HG02870 (cell line): ENCODE data around the gene COL26A1.

ENCODE experiments used
- ATAC-seq: cut with Tn5 transposase; IDR thresholded peaks from one replicate; pipeline ENCODE4 v1.9.1; 2021; ENCODE audit warnings: mild to moderate bottlenecking, moderate library complexity; ENCODE audit not compliant: unreplicated experiment

Gene COL26A1

DNA sequence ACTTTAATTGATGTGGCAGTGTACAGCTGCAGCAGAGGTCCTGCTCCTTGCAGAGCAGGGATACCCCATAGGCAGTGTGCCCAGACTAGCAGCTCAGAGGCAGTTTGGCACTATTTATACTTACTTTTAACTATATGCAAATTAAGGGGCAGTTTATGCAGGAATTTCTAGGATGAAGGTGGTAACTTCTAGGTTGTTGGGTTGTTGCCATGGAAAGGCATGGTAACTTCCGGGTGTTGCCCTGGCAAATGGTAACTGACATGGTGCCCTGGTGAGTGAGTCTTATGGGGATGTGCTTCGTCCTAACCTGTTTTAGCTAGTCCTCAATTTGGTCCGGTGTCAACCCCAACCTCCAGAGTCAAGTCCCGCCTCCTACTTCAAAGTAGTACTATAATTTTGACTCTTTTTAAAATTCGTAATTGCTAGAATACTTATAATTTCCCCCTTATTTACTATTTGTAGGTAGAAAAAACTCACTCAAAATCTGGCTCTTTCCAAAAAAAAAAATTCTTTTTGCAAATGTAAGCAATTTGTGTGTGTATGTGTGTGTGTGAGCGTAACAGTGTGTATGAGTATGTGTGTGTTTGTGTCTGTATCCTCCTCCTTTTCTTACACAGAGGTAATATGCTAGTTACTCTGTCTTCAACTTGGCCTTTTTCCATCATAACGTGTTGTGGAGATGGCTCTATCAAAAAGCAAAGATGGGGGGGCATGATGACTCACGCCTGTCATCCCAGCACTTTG is 5.9 kb downstream of the COL26A1 start:
- no peak for ATAC-seq

- ATAC-seq, result no peak
These were observed 8.2 kb downstream of the COL26A1 start for GRCh38 chr7:101370836-101371235.

DNA sequence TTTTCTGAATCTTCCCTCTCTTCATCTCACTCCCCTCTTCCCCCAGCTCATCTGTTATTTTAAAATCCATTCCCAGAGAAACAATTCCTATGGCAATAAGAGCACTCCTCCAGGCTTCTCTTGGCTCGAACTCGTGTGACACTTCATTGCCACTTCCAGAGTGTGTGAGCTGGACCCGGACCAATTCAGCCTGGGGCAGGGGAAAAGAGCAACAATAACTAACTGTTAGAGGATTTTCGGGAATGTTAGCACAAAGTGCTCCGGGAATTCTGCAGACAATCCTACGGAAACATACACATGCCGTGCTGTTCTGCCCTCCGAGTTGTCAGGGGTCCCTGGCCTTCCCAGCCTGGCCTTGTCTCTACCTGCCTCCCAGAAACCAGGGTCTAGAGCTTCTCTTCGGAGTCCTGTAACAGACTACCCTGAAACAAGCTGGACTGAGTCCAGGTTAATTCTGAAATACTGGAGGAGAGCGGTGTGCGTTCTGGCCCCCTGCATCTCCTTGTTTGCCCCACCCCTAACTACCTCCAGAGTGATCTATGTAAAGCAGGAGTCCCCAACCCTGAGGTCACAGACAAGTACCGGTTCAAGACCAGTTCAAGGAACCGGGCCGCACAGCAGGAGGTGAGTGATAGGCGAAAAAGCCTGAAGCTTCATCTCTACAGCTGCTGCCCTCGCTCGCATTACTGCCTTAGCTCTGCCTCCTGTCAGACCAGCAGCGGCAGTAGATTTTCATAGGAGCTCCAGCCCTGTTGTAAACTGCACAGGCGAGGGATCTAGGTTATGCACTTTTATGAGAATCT is 11.3 kb downstream of the COL26A1 start:
- no peak for ATAC-seq

DNA sequence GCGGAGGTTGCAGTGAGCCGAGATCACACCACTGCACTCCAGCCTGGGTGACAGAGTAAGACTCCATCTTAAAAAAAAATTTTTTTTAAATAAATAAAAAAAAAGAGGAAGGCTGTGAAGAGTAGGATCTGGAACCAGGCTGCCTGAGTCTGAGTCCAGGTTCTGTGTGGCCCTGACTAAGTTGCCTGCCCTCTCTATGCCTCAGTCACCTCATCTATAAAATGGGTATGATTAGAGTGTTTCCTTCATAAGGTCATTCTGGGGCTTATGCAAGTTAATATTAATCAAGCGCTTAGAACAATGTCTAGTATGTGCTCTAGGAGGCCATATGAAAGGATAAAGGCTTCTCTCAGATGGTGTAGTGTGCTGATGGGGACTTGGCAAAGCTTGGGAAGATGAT is 12.3 kb downstream of the COL26A1 start:
- no peak for ATAC-seq

DNA sequence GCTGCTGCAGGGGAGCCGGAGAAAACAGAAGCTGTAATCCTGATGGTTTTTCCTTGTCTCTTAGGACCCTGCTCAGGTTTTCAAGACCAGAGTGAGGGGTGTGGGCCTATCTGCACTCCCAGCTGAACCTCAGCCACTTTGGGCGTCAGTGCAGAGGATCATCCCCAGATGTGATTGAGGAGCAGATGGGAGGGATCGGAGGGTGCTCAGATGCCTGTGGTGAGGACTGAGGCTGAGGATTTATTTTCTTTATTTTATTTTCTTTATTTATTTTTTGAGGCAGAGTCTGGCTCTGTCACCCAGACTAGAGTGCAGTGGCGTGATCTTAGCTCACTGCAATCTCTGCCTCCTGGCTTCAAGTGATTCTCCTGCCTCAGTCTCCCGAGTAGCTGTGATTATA is 13.9 kb downstream of the COL26A1 start:
- no peak for ATAC-seq

DNA sequence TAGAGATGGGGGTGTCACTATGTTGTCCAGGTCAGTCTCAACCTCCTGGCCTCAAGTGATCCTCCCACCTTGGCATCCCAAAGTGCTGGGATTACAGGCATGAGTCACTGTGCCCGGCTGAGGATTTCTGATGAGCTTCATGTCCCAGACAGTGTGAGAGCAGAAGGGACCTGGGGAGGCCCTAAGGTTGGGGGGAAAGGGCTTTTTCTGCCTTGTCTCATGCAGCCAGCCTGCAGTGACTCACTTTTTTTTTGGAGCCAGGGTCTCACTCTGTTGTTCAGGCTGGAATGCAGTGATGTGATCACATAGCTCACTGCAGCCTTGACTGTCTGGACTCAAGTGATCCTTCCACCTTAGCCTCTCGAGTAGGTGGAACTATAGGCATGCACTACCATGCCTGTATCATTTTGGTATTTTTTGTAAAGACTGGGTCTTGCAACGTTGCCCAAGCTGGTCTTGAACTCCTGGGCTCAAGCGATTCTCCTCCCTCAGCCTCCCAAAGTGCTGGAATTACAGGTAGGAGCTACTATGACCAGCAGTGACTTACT is 14.6 kb downstream of the COL26A1 start:
- ATAC-seq, result no peak

DNA sequence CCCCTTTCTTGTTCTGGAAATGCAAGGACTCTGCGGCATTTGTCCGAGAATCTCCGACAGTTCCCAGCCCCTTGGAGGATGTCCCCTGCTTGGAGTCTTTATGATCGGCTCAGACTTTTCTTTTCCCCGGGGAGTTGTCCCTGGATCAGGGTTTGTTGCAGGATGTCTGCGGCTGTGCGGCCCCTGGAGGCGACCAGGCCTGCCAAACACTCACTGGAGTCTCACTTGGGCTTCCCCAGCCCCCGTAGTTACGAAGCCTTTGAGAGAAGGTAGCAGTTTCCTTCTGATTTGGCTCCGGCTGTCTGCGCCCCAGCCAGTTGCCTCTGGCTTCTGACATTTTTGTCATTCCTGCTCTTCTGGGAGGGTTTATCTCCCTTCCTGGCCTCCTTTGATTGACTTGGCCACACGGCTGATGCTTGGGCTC is 16.1 kb downstream of the COL26A1 start:
- ATAC-seq, result no peak

GRCh38 chr7:101379302-101379701 is 16.6 kb downstream of the COL26A1 start:
- no peak for ATAC-seq

DNA sequence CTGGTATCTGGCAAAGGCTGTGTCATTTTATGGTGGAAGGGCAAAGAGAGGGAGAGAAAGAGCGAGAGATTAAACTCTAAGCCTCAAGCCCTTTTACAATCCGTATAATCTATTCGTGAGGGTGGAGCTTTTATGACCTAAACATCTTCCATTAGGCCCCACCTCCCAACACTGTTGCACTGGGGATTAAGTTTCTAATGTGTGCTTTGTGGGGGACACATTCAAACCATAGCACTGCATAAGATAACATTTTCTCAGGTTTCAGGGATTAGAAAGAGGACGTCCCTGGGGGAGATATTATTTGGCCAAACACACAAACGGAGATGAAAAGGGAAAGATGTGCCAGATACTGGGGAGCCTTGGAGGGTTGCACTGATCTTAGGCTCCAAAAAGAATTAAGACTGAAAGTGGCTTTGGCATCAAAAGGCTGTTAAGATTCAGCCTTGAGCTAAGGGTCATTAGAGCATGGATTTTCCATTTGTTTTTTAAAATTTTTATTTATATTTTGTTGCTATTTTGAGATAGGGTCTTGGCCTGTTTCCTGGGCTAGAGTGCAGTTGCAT is 19.0 kb downstream of the COL26A1 start:
- ATAC-seq, result no peak

- no peak for ATAC-seq
These were observed 20.3 kb downstream of the COL26A1 start for GRCh38 chr7:101382937-101383336.

GRCh38 chr7:101386177-101386557 is 23.5 kb downstream of the COL26A1 start:
- ATAC-seq, result no peak

- no peak for ATAC-seq
These were observed 24.0 kb downstream of the COL26A1 start for GRCh38 chr7:101386558-101387231.

GRCh38 chr7:101390901-101391301 is 28.2 kb downstream of the COL26A1 start:
- peak; percentile 61 for ATAC-seq

DNA sequence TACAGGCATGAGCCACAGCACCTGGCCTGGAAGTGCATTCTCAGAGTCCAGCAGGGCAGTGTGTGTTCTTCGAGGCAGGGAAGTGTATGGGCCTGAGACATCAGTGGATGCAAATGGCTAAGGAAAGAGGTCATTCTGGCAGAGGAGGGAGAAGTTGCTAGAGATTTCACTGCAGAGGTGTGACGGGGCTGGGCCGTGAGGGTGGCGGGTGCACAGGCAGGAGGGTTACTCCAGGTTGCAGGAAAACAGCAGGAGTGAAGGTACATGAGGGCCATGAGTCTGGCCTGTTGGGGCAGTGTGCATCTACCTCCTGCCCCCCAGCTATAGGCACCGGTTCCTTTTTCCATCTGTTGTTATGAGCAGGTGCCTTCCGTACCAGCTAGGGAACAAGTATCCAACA is 29.3 kb downstream of the COL26A1 start:
- no peak for ATAC-seq

DNA sequence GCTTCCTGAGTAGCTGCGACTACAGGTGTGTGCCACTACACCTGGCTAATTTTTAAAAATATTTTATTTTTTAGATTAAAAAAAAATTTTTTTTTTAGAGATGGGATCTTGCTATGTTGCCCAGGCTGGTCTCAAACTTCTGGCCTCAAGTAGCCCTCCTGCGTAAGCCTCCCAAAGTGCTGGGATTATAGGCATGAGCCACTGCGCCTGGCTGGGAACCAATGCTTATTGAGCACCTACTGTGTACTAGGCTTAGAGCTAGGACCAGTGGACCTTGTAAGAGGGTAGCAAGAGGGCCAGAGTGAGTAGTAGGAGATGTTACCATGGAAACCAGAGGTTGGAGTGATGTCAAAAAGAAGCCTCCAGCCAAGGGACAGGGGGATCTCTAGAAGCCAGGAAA is 31.2 kb downstream of the COL26A1 start:
- ATAC-seq, result no peak

GRCh38 chr7:101395376-101395775 is 32.7 kb downstream of the COL26A1 start:
- ATAC-seq, result no peak

DNA sequence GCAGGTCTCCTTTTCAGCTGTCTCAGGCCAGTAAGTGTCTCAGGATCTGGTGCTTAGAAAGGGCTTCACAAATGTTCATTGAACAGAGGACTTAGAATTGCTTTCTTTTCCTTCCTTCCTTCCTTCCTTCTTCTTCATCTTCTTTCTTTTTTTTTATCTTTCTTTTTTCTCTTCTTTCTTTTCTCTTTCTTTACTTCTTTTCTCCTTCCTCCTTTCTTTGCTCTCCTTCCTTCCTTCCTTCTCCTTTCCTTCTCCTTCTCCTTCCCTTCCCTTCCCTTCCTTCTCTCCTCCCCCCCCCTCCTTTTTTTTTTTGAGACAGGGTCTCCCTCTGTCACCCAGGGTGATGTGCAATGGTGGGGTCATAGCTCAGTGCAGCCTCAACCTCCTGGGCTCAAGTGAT is 34.6 kb downstream of the COL26A1 start:
- ATAC-seq, result no peak

DNA sequence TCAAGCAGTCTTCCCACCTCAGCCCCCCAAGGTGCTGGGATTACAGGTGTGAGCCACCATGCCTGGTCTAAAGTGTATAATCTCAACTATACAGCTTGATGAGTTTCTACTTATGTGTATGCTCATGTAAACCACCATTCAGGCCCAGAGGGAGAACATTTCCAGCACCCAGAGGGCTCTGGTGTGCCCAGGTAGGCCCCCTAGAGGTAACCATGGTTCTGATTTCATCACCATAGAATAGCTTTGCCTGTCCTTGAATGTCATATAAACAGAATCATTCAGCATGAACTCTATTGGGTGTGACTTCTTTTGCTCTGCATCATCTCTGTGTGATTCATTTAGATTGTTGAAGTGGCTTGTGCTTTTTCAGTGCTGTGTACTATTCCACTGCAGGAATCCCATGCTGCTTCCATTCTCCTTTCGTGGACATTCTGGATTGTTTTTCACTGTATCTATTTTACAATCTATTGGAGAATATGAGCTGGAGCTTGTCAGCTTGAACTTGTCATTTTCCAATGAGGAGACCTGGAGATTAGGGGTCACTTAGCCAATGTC is 35.2 kb downstream of the COL26A1 start:
- no peak for ATAC-seq

GRCh38 chr7:101398396-101399289 is 36.0 kb downstream of the COL26A1 start:
- no peak for ATAC-seq

- ATAC-seq, result no peak
These were observed 37.1 kb downstream of the COL26A1 start for GRCh38 chr7:101399759-101400158.
